Omental fat pad (tissue), 4 donors: Measurements from ENCODE around the gene FAM131B. TPM values are rescaled to one million over a fixed set of nuclear protein-coding genes. Genes with fewer than 3 reads are reported as not detected.

Source experiments
- ATAC-seq: fragments of 150-250 bp; one replicate; pipeline ENCODE4 v1.9.1; 2016; ENCODE audit warnings: mild to moderate bottlenecking, moderate library complexity; ENCODE audit not compliant: low FRiP score
- DNase-seq: peaks from one replicate; pipeline ENCODE4 v3.0.0-alpha.2; 2019; ENCODE audit warnings: low spot score
- CTCF ChIP-seq, 3 donors: fragments of 450-650 bp; IDR thresholded peaks; one replicate each; pipeline ENCODE4 v1.5.1; 2016 to 2017; ENCODE audit warnings: antibody characterized with exemption in 3 of 3, mild to moderate bottlenecking in 3 of 3, moderate library complexity in 2 of 3
- total RNA-seq, 4 donors: library from RNA; depleted of rRNA; stranded (reverse); fragments of >200 nt; gene quantifications; one replicate each; pipeline ENCODE4 v1.1.0, GENCODE V29; 2016

The FAM131B gene
- total RNA-seq, 4 donors from 2014 or later = 0.56 to 1.2 (median 0.77) TPM

GRCh38 chr7:143345428-143345900 is 17.0 kb downstream of the FAM131B start:
- no peak for TF ChIP-seq CTCF (IDR thresholded peaks at IDR 0.05)
- no peak for DNase-seq
- ATAC-seq = peak; percentile 84

GRCh38 chr7:143343596-143343995 is 18.9 kb downstream of the FAM131B start:
- DNase-seq = no peak
- TF ChIP-seq CTCF (IDR thresholded peaks at IDR 0.05) = no peak
- no peak for ATAC-seq

GRCh38 chr7:143341842-143342241 is 20.7 kb downstream of the FAM131B start:
- no peak for DNase-seq
- no peak for ATAC-seq
- TF ChIP-seq CTCF (IDR thresholded peaks at IDR 0.05) = no peak

GRCh38 chr7:143337216-143337615 is 25.3 kb downstream of the FAM131B start:
- no peak for DNase-seq
- no peak for TF ChIP-seq CTCF (IDR thresholded peaks at IDR 0.05)
- ATAC-seq = no peak

- ATAC-seq = no peak
- DNase-seq = no peak
- TF ChIP-seq CTCF (IDR thresholded peaks at IDR 0.05) = no peak
Measured at GRCh38 chr7:143334244-143334643, 28.3 kb downstream of the FAM131B start.

GRCh38 chr7:143331179-143331801 is 31.2 kb downstream of the FAM131B start:
- DNase-seq (no peak), ATAC-seq (peak; percentile 88)
- TF ChIP-seq CTCF (IDR thresholded peaks at IDR 0.05) = no peak

- ATAC-seq = no peak
- TF ChIP-seq CTCF (IDR thresholded peaks at IDR 0.05) = no peak
- DNase-seq = no peak
Measured at GRCh38 chr7:143329471-143330170, 32.9 kb downstream of the FAM131B start.
